Stimulated activated CD8-positive, alpha-beta memory T cell treated with anti-CD3 and anti-CD28 coated beads, Interleukin-7, amount 100 ng/mL, for 24 hours (primary cell): ENCODE measurements around the gene EIF3J.

Experiments
- DNase-seq: peaks from one replicate; pipeline ENCODE4 v3.0.0-alpha.2; 2020; ENCODE audit warnings: low read depth

Gene EIF3J

DNA sequence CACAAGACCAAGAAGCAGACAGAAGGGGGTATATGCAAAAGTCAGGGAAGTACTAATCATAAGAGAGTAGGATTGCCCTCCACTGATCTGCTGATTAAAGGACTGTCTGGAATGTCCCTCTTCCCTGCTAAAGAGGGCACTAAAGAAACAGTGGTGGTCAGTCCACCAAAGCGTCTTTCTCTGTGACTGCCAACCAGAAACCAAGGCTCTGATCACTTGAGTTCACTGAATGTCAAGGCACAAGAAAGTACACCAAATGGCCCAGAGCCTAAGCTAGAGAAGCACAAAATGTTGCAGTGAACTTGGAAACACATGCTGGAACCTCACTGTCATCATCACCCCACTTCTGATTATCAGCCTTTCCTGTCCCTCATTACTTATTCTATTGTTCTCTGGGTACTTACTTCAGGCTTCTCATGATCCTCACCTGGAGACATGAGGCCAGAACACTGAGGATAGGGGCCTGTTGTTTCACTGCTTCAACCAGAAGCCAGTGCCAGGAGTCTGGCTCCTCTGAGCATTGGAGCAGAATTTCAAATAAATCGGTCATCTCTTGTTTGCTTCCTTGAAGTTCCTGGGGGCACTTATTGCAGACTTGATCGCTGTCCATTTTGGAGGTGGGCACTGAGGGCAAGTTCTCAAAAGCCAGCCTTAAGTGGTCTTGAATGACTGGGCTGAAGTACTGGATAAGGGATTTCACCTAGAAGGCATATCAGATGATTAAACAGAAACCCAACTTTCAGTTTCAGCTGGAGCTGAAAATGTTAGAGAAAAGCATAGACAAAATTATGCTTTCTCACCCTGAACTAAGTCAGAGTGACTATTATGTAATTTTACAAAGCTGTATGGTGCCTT, 58.9 kb downstream of the EIF3J start:
- DNase-seq = no peak

DNA sequence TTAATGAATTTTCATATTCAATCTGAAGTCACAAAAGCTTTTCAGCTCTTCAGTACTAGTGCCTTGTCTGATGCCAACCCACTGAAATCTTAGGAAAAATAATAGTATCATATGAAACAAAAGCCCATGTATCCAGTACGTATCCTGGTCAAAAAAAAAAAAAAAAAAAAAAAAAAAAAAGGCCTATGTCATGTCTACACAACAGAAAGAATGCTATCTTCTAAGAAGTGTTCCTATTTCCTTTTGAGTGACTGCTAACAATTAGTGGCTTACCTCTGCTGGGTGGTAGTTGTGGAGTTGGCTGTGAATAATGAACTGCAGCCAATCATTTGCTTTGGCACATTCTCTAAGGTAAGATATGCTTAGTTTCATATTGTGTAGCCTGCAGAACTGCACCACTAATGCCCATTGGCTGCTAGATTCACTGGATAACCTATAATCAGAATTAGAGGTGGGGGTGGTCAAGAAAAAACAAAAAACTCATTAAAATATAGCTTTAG, 59.6 kb downstream of the EIF3J start:
- DNase-seq = no peak

DNA sequence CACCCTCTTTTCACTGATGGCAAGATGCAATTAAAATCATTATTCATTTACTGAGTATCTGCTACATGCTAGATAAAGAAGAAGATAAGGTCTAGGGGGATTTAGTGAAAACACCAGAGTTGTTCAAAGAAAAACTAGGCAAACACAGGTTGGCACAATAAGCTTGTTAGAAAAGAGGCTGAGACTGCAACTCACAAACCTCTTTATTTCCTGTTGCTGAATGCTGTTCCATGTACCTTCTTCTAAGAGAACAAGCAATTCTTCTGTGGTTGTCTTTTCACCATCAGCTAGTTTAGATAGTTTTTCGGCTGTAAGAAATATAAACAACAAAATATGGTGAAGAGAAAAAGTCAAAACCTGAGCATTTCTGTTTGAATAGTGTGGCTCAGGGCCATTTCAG, 61.1 kb downstream of the EIF3J start:
- DNase-seq = no peak

DNA sequence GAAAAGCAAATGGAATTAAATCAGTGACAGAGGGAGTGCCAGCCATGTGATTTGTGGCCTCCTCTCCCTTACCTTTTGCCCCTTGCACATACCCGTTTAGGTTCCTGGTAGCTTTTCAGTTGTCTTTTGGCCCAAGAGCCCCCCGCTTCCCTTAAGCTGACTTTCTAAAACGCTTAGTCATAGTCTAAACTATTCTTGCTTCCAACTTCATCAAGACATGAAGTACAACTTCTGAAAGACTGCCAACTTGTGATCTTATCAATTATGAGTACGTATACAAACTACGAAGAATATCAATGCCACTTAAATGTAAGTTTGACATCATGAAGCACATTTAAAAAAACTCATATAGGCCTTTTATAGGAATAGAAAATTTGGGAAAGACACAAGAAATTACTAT, 61.9 kb downstream of the EIF3J start:
- DNase-seq = no peak

DNA sequence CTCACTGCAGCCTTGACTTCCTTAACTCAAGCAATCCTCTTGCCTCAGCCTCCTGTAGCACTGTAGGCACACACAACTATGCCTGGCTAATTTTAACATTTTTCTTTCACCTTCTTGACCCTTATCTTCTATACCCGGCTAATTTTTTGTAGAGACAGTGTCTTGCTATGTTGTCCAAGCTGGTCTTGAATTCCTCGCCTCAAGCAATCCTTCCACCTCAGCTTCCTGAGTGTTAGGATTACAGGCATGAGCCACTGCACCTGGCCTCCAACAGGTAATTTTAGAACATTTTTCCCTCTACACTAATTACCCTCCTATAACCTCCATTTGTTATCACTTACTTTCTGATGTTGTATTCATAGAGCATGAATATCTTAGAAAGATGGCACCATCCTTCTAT, 66.2 kb downstream of the EIF3J start:
- no peak for DNase-seq

DNA sequence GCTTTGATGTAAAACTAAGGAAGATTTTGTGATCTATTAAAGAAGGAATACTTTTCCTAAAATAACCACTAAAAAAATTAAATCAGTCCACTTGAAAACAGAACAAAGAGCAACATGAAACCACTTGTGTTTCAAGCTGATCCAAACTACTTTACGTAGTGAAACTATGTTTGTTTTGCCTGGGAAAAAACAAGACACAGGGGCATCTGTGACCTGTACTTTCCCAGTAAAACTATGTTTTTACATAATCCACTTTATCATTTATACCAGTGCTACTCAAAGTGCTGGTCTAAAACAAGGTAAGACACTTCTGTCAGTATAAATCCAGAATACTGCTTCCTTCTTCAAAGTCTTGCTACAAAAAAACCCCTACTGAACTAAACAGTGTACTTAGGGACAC, 69.8 kb downstream of the EIF3J start:
- no peak for DNase-seq
